ENCODE data around the gene DDX50.
A peak's percentile ranks its signal among the peaks of the same experiment; 100 is the strongest.

DDX50 gene

GRCh38 chr10:68900427-68901104 lies 549 bp upstream of the DDX50 start:
- peaks cover 0 to 22% of the 10 kb centered on the region in 2 donors for H3K36me3 ChIP-seq (replicated peaks in 1 of 2; ENCODE audit: control insufficient read depth in 2 of 2, insufficient read depth in 2 of 2, low read length in 2 of 2)
- H3K4ac ChIP-seq (ENCODE audit: low read length), result no peak overlapping the region
- H3K9ac ChIP-seq (ENCODE audit: low read depth, low read length, poor library complexity), result peak overlapping the region; percentile 90
- peak overlapping the region; percentile 90 for H2AFZ ChIP-seq (ENCODE audit: low read length)
- H3K23ac ChIP-seq (ENCODE audit: low read depth, low read length, poor library complexity), result peak overlapping the region; percentile 86
- H3K9me3 ChIP-seq (replicated peaks in 1 of 2; ENCODE audit: control insufficient read depth in 2 of 2, insufficient read depth in 1 of 2, low read depth in 1 of 2, low read length in 2 of 2), result no peaks in the 10 kb centered on the region
- peak overlapping the region; percentile 77 to 84 for H3K4me3 ChIP-seq (ENCODE audit: low read length in 2 of 2)
- DNase-seq (ENCODE audit: low spot score), result no peak
- peaks cover 0 to 16% of the 10 kb centered on the region in 2 donors for H3K4me1 ChIP-seq (ENCODE audit: control insufficient read depth in 2 of 2, insufficient read depth in 1 of 2, low read depth in 1 of 2, low read length in 2 of 2)
- H3K14ac ChIP-seq (ENCODE audit: low read length), result no peak overlapping the region
- H3K4me2 ChIP-seq (ENCODE audit: insufficient read depth, low read length, poor library complexity, severe bottlenecking), result peak overlapping the region; percentile 57
- no CpG with 5 or more reads among the region's 40 CpGs for WGBS, 2 donors (ENCODE audit: extremely low coverage in 2 of 2, insufficient read length in 2 of 2, insufficient replicate concordance in 1 of 2)
- H3K79me1 ChIP-seq (ENCODE audit: low read depth, low read length), result no peaks in the 10 kb centered on the region
- H3K18ac ChIP-seq (ENCODE audit: low read length), result peak overlapping the region; percentile 95
- peak overlapping the region; percentile 93 for H3K27ac ChIP-seq (replicated peaks; ENCODE audit: low read length)
- H2BK120ac ChIP-seq (ENCODE audit: low read depth, low read length), result no peak overlapping the region
- no peak overlapping the region for H2BK15ac ChIP-seq (ENCODE audit: low read length)
- no peak overlapping the region for H4K8ac ChIP-seq (ENCODE audit: low read depth, low read length)
- H2BK5ac ChIP-seq (ENCODE audit: low read length), result peak overlapping the region; percentile 89
- H3K27me3 ChIP-seq (ENCODE audit: control insufficient read depth in 3 of 3, insufficient read depth in 3 of 3, low read depth in 1 of 3, low read length in 3 of 3), result no peaks in the 10 kb centered on the region
- no peak overlapping the region for H2AK5ac ChIP-seq (ENCODE audit: low read depth, low read length)
- H4K91ac ChIP-seq (ENCODE audit: low read depth, low read length, poor library complexity), result no peak overlapping the region
- no peak overlapping the region for H2BK12ac ChIP-seq (ENCODE audit: low read length)

- no peak overlapping the region for H2BK120ac ChIP-seq (ENCODE audit: low read depth, low read length)
- H3K4ac ChIP-seq (ENCODE audit: low read length), result no peak overlapping the region
- no peak overlapping the region for H3K4me2 ChIP-seq (ENCODE audit: insufficient read depth, low read length, poor library complexity, severe bottlenecking)
- H3K79me1 ChIP-seq (ENCODE audit: low read depth, low read length), result no peaks in the 10 kb centered on the region
- H3K18ac ChIP-seq (ENCODE audit: low read length), result no peak overlapping the region
- H3K36me3 ChIP-seq (replicated peaks in 1 of 2; ENCODE audit: control insufficient read depth in 2 of 2, insufficient read depth in 2 of 2, low read length in 2 of 2), result peaks cover 5 to 39% of the 10 kb centered on the region in 2 donors
- H3K4me3 ChIP-seq (ENCODE audit: low read length in 2 of 2), result peak overlapping the region in 1 of 2 donors; percentile 77
- no peak overlapping the region for H2BK12ac ChIP-seq (ENCODE audit: low read length)
- no peaks in the 10 kb centered on the region for H3K27me3 ChIP-seq (ENCODE audit: control insufficient read depth in 3 of 3, insufficient read depth in 3 of 3, low read depth in 1 of 3, low read length in 3 of 3)
- no CpG with 5 or more reads among the region's 5 CpGs for WGBS, 2 donors (ENCODE audit: extremely low coverage in 2 of 2, insufficient read length in 2 of 2, insufficient replicate concordance in 1 of 2)
- no peaks in the 10 kb centered on the region for H3K9me3 ChIP-seq (replicated peaks in 1 of 2; ENCODE audit: control insufficient read depth in 2 of 2, insufficient read depth in 1 of 2, low read depth in 1 of 2, low read length in 2 of 2)
- H2BK15ac ChIP-seq (ENCODE audit: low read length), result no peak overlapping the region
- H2BK5ac ChIP-seq (ENCODE audit: low read length), result no peak overlapping the region
- H3K4me1 ChIP-seq (ENCODE audit: control insufficient read depth in 2 of 2, insufficient read depth in 1 of 2, low read depth in 1 of 2, low read length in 2 of 2), result peaks cover 0 to 16% of the 10 kb centered on the region in 2 donors
- no peak overlapping the region for H3K27ac ChIP-seq (replicated peaks; ENCODE audit: low read length)
- H4K91ac ChIP-seq (ENCODE audit: low read depth, low read length, poor library complexity), result no peak overlapping the region
- no peak overlapping the region for H2AK5ac ChIP-seq (ENCODE audit: low read depth, low read length)
- no peak for DNase-seq (ENCODE audit: low spot score)
- no peak overlapping the region for H4K8ac ChIP-seq (ENCODE audit: low read depth, low read length)
- no peak overlapping the region for H3K14ac ChIP-seq (ENCODE audit: low read length)
- H2AFZ ChIP-seq (ENCODE audit: low read length), result no peak overlapping the region
- H3K9ac ChIP-seq (ENCODE audit: low read depth, low read length, poor library complexity), result no peak overlapping the region
- no peak overlapping the region for H3K23ac ChIP-seq (ENCODE audit: low read depth, low read length, poor library complexity)
These were observed 1.3 kb downstream of the DDX50 start for GRCh38 chr10:68902382-68902781.

- no peak overlapping the region for H3K18ac ChIP-seq (ENCODE audit: low read length)
- no peaks in the 10 kb centered on the region for H3K9me3 ChIP-seq (replicated peaks in 1 of 2; ENCODE audit: control insufficient read depth in 2 of 2, insufficient read depth in 1 of 2, low read depth in 1 of 2, low read length in 2 of 2)
- H3K27ac ChIP-seq (replicated peaks; ENCODE audit: low read length), result no peak overlapping the region
- no peak overlapping the region for H2BK15ac ChIP-seq (ENCODE audit: low read length)
- H4K91ac ChIP-seq (ENCODE audit: low read depth, low read length, poor library complexity), result no peak overlapping the region
- no peaks in the 10 kb centered on the region for H3K27me3 ChIP-seq (ENCODE audit: control insufficient read depth in 3 of 3, insufficient read depth in 3 of 3, low read depth in 1 of 3, low read length in 3 of 3)
- H2AFZ ChIP-seq (ENCODE audit: low read length), result no peak overlapping the region
- no peaks in the 10 kb centered on the region for H3K79me1 ChIP-seq (ENCODE audit: low read depth, low read length)
- H3K36me3 ChIP-seq (replicated peaks in 1 of 2; ENCODE audit: control insufficient read depth in 2 of 2, insufficient read depth in 2 of 2, low read length in 2 of 2), result peaks cover 2 to 93% of the 10 kb centered on the region in 2 donors
- H3K9ac ChIP-seq (ENCODE audit: low read depth, low read length, poor library complexity), result no peak overlapping the region
- no peak overlapping the region for H2AK5ac ChIP-seq (ENCODE audit: low read depth, low read length)
- DNase-seq (ENCODE audit: low spot score), result no peak
- no peak overlapping the region for H3K4me3 ChIP-seq (ENCODE audit: low read length in 2 of 2)
- H2BK5ac ChIP-seq (ENCODE audit: low read length), result no peak overlapping the region
- H3K4me1 ChIP-seq (ENCODE audit: control insufficient read depth in 2 of 2, insufficient read depth in 1 of 2, low read depth in 1 of 2, low read length in 2 of 2), result no peaks in the 10 kb centered on the region
- H4K8ac ChIP-seq (ENCODE audit: low read depth, low read length), result no peak overlapping the region
- H2BK120ac ChIP-seq (ENCODE audit: low read depth, low read length), result no peak overlapping the region
- no peak overlapping the region for H3K4ac ChIP-seq (ENCODE audit: low read length)
- no peak overlapping the region for H2BK12ac ChIP-seq (ENCODE audit: low read length)
- H3K14ac ChIP-seq (ENCODE audit: low read length), result no peak overlapping the region
- no peak overlapping the region for H3K23ac ChIP-seq (ENCODE audit: low read depth, low read length, poor library complexity)
- H3K4me2 ChIP-seq (ENCODE audit: insufficient read depth, low read length, poor library complexity, severe bottlenecking), result no peak overlapping the region
These were observed 23.5 kb downstream of the DDX50 start for GRCh38 chr10:68924593-68924992.

DNA sequence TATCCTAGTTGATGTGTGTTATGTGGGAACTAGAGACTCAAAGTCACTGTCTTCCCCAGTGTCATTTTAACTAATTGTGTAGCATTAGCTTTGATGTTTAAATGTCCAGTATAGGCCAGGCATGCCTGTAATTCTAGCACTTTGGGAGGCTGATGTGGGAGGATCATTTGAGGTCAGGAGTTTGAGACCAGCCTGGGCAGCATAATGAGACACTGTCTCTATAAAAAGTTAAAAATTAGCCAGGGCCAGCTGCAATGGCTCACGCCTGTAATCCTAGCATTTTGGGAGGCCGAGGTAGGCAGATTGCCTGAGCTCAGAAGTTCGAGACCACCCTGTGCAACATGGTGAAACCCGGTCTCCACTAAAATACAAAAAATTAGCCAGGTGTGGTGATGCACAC lies 24.4 kb downstream of the DDX50 start:
- WGBS, 2 donors (ENCODE audit: extremely low coverage in 2 of 2, insufficient read length in 2 of 2, insufficient replicate concordance in 1 of 2), result no CpG with 5 or more reads among the region's 4 CpGs
- Histone ChIP-seq H3K9me3 (replicated peaks in 1 of 2; ENCODE audit: control insufficient read depth in 2 of 2, insufficient read depth in 1 of 2, low read depth in 1 of 2, low read length in 2 of 2) (no peaks in the 10 kb centered on the region), H2BK5ac (ENCODE audit: low read length) (no peak overlapping the region), H3K9ac (ENCODE audit: low read depth, low read length, poor library complexity) (no peak overlapping the region), H3K18ac (ENCODE audit: low read length) (no peak overlapping the region), H3K4me1 (ENCODE audit: control insufficient read depth in 2 of 2, insufficient read depth in 1 of 2, low read depth in 1 of 2, low read length in 2 of 2) (no peaks in the 10 kb centered on the region), H2AFZ (ENCODE audit: low read length) (no peak overlapping the region), H3K36me3 (replicated peaks in 1 of 2; ENCODE audit: control insufficient read depth in 2 of 2, insufficient read depth in 2 of 2, low read length in 2 of 2) (peaks cover 2 to 91% of the 10 kb centered on the region in 2 donors), H2BK120ac (ENCODE audit: low read depth, low read length) (no peak overlapping the region), H4K91ac (ENCODE audit: low read depth, low read length, poor library complexity) (no peak overlapping the region), H3K79me1 (ENCODE audit: low read depth, low read length) (no peaks in the 10 kb centered on the region), H3K4me2 (ENCODE audit: insufficient read depth, low read length, poor library complexity, severe bottlenecking) (no peak overlapping the region), H2BK15ac (ENCODE audit: low read length) (no peak overlapping the region), H3K4ac (ENCODE audit: low read length) (no peak overlapping the region), H4K8ac (ENCODE audit: low read depth, low read length) (no peak overlapping the region), H3K27me3 (ENCODE audit: control insufficient read depth in 3 of 3, insufficient read depth in 3 of 3, low read depth in 1 of 3, low read length in 3 of 3) (no peaks in the 10 kb centered on the region), H3K14ac (ENCODE audit: low read length) (no peak overlapping the region), H3K23ac (ENCODE audit: low read depth, low read length, poor library complexity) (no peak overlapping the region), H2BK12ac (ENCODE audit: low read length) (no peak overlapping the region), H3K4me3 (ENCODE audit: low read length in 2 of 2) (no peak overlapping the region), H2AK5ac (ENCODE audit: low read depth, low read length) (no peak overlapping the region), H3K27ac (replicated peaks; ENCODE audit: low read length) (no peak overlapping the region)
- no peak for DNase-seq (ENCODE audit: low spot score)

Measured in neuronal stem cell (in vitro differentiated cells).